Left colon (tissue), 2 donors: ENCODE measurements around the gene TREML1. TPM values are rescaled to one million over a fixed set of nuclear protein-coding genes. Genes with fewer than 3 reads are reported as not detected.
A peak's percentile ranks its signal among the peaks of the same experiment; 100 is the strongest.
"Not testable (repeated sequence)": the region's sequence is repeated elsewhere in the genome, so short reads cannot be mapped to it uniquely, and the experiment has no call there.

Experiments used
- ATAC-seq: fragments of 200-7000 bp; cut with Tn5 transposase; one replicate; pipeline ENCODE4 v1.9.1; 2020; ENCODE audit warnings: mild to moderate bottlenecking, moderate library complexity
- DNase-seq, 2 donors: peaks; one replicate each; pipeline ENCODE4 v3.0.0-alpha.2; 2020
- intact Hi-C, 2 donors: fragments of 100-400 bp; cut with DNase I in 1 of 2; cut with micrococcal nuclease in 1 of 2; formaldehyde crosslinking; loops; one replicate each; pipeline versions ENCODE4 v1.11.2 to v1.14.0; 2022; cut with DNase I, micrococcal nuclease
- long read RNA-seq: library from polyadenylated mRNA; unstranded; transcript quantifications from one replicate; pipeline ENCODE4 v2.0.0, GENCODE V29; 2021
- total RNA-seq, 2 donors: library from RNA; stranded (reverse); fragmentation: NEBNext Ultra II Directional; extraction: Animal tissue kit (Norgen Biotek cat#: 25700); gene quantifications; one replicate each; pipeline ENCODE4 v1.2.1, GENCODE V29; 2021
- donor health status: DM: no; HTN: no; CAD: no.
- donor health status: DM: yes; HTN: yes; CAD: no.

TREML1 gene, protein sequence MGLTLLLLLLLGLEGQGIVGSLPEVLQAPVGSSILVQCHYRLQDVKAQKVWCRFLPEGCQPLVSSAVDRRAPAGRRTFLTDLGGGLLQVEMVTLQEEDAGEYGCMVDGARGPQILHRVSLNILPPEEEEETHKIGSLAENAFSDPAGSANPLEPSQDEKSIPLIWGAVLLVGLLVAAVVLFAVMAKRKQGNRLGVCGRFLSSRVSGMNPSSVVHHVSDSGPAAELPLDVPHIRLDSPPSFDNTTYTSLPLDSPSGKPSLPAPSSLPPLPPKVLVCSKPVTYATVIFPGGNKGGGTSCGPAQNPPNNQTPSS
- total RNA-seq, result not detected
- long read RNA-seq, result 0 reads

DNA sequence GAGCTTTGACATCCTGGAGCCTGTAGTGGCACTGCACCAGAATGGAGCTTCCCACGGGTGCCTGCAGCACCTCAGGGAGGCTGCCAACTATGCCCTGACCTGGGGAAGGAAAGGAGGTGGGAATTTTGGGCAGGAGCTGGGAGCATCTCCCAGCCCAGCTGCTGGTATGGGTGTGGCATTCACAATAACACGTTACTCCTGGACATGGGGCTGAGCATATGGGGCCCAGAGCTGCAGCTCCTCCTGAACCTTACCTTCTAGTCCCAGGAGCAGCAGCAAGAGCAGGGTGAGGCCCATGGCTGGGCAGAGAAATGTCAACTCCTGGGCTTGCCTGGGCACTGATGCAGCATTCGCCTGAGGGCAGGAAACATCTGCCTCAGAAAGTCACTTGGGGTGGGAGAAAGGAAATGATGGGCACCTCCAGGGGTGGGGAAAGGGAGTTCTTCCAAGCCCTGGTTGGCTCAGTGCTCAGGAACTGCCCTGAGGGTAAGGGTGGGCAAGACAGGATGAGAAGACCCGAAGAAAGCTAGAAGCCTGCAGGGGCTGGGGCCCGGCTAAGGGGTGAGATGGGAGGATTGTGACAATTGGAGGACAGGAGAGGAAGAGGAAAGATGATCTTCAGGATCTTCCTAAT, at the start of gene TREML1:
Gene TREML1 (minus strand): TSS at position 356 of the 634 bp plus-strand sequence. CDS start 59 bp downstream, at position 297.
- ATAC-seq, result no peak
- no peak for DNase-seq
- intact Hi-C loops, result no loop called here

DNA sequence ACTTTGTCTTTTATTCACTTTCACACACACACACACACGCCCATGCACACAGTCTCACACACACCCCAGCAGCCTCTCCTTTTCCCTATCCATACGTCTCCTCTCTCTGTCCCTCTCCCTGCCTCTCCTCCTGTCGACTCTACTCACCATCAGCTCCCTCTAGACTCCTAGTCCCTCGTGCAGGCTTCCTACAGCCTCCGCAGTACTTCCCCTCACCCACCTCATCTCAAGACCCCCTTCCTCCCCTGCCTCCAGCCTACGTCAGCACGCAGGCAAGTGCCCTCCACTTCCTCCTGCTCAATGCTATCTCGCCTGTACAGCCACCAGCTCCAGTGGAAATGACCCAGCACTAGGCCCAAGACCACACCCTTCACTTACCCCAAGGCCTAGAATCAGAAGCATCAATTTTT, 47.6 kb upstream of the TREML1 start:
- ATAC-seq, result no peak
- DNase-seq, result no peak
- intact Hi-C loops, result no loop called here

DNA sequence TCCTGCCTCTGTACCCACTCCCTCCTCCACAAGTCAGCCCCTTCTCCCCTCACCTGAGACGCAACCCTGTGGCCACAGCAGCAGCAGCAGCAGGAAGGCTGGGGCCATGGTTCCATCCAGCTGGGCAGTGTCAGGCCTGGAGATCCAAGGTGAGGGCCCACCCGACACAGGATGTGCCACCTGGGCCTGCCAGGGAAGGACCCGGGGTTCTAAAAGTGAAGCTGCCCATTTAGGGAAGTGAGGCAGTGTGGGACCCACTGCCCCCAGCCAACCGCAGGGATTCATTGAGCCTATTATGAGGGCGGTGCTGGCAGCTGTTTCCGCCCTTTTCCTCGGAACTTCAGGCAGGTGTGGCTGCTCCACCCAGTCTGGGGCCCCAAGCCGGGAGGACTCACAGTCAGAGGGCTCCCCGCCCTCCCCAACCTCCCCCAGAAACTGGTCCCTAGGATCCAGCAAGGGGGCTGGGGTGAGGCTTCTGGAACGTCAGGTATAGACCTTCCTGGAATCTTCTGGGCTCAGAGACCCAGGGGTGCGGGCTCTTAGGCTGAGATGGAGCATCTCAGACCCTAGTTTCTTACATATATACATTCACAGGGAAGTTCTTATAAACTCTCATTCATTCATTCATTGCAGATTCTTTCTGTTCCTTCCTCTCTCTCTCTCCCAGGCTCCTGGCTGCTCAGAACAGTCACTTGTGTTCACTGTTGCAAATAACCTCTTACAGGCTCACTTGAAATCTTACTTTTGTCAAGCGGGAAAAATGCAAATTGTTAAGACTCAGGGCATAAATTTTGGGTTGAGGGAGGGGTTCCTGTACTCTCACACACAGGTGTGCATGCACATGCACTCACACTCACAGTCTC, 47.0 kb upstream of the TREML1 start, which contains the start of gene TREML2:
Gene TREML2 (minus strand): TSS at position 249 of the 863 bp plus-strand sequence. CDS start 141 bp downstream, at position 108.
- intact Hi-C loops, result no loop called here
- ATAC-seq (peak; percentile 45), DNase-seq (peak in 1 of 2 donors; percentile 33)

DNA sequence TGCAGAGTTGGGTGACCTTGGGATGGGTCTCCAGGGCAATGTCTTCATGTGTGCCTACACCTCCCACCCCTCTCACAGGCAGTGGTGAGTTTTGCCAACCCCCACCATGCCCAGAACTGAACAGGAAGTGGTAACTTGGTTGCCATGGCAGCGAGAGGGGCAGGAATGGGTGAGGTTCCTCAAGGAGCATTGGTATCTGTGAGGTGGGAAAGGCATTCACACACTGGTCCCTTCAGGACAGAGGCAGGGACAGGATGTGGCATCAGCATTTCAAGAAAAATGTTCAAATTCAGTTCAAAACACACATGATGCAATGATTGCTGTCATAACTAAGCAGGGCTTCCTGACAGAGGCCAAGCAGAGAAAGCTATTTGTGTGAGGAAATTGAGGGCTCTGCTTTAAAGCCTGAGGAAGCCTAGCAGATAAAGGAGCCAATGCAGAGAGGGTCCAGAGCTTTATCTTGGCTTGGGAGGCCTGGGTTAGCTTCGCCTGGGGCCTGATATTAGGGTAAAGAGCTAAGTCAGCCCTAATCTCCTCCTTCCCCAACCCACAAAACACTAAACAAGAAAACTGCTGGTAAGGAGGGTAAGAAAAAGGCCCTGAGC, 46.3 kb upstream of the TREML1 start:
- ATAC-seq, result no peak
- intact Hi-C loops, result no loop called here
- peak in 1 of 2 donors; percentile 32 for DNase-seq

DNA sequence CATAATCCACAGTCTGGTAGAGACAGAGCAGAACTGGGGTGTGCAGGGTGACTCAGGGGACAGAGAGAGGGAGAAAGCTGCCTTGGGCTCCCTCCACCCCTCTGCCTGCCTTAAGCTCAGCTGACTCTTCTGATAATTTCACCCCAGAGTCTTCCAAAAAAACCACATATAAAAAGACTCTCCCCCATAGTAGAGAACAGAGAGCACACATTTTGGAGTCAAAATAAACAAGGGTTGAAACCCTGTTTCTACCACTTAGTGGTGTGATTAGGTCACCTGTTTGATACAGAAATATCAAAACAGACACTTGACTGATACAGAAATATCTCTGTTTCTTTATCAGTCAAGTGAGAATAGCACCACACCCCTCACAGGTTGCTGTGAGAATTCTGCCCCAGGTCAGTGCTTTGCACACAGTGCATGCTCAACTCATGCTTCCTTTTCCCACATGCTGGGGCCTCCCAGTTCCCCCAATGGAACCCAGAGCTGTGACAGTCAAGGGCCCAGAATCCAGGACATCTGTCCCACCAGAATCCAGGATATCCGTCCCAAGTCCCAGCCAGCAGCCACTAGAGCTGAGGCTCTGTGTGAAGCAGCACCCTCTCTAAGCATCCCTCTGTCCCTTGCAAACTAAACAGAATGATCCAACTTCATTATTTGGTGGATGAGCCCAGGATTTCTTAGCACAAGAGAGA, 45.6 kb upstream of the TREML1 start:
- DNase-seq (no peak), ATAC-seq (no peak)
- intact Hi-C loops, result no loop called here

DNA sequence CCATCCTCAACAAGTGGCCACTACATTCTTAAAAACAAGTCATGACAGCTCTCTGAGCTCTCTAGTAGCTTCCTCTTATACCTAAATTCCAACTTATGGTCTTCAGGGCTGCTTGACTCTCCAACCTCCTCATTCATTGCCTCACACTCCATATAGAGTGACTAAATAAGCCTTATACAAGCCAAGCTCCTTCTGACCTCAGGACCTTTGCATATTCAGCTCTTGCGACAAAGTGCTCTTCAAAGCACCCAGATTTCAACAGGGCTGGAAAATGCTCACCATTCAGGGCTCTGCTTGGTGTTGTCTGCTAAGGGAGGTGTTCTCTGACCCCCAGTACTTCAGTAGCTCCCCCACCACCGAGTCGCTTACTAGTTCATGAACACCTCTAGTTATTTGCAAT, 43.1 kb upstream of the TREML1 start:
- ATAC-seq, result no peak
- DNase-seq, result no peak
- intact Hi-C loops, result no loop called here

DNA sequence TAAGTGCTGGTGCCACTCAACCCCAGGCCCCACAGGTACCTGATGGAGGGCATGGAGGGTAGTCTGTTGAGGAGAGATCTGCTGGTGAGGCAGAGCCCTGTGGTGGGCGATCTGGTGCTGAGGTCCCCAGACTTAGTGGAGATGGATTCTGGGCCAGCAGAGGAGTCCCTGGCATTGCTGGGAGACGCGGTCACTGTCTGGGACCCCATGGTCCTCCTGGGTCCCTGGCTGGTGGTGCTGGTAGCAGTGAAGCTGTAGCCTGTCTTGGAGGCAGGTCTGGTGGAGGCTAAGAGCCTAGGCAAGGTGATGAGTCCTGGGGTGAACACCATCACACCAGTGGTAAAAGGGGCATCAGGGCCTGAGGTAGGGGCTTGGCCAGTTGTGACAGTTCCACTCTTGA, 40.2 kb upstream of the TREML1 start:
- ATAC-seq (no peak), DNase-seq (no peak)
- intact Hi-C loops, result no loop called here

DNA sequence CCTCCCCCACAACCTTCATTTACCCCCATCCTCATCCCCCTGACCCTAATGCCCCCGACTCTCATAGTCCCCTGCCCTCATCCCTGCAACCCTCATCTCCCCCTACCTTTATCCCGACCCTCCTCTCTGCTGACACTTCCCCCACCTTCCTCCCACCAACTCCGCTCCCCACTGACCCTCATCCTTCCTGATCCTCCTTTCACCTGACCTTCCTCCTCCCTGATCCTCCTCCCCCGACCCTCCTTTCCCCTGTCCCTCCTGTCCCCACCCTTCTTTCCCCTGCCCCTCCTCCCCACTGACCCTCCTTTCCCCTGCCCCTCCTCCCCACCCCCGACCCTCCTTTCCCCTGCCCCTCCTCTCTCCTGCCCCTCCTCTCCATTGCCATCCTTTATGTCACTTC, 39.7 kb upstream of the TREML1 start:
- DNase-seq (no peak), ATAC-seq (no peak)
- intact Hi-C loops, result no loop called here

DNA sequence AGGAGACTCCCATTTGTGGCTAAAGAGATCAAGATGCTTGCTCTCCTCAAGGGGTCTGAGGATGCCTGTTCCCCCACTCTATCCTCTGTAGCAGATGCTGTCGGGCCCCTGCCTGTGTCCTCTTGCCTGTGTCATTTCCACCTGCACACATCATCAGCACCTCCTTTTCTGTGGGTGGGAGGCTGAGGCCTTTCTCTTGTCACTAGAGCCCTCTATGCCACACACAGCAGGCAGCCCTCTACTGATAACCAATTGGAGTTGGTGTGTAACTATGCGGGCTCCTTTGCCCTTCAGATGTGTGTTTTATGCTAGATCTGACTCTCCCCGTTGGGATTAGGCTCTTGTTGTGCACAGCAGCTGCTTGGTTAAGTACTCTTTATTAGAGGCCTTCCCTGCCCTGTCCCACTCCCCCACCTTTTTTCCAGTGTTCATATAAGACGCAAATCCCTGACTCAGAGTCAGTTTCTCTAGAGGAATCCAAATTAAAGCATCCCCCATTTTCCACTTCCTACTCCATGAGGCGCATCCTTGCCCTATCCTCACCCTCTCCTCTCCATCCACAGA, 39.1 kb upstream of the TREML1 start:
- DNase-seq (no peak), ATAC-seq (no peak)
- intact Hi-C loops, result no loop called here

DNA sequence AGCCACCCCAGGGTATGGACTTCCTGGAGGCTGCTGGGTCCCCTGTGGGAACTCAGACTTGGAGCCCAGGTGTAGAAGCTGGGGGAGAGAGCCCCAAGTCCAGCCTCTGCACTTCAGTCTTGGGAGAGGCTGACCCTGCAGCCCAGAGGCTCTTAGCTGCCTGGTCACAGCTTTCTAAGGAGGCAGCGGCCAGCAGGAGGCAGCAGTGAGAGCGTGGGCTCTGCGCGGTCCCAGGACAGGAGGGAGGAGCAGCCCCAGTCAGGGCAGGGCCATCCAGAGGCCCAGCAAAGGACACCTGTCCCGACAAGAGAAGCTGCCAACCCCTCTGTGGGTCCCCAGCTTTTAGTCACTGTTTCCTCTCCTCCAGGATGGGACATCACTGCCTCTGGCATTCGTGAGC, 37.4 kb upstream of the TREML1 start:
- peak; percentile 46 for ATAC-seq
- intact Hi-C loops, result no loop called here

DNA sequence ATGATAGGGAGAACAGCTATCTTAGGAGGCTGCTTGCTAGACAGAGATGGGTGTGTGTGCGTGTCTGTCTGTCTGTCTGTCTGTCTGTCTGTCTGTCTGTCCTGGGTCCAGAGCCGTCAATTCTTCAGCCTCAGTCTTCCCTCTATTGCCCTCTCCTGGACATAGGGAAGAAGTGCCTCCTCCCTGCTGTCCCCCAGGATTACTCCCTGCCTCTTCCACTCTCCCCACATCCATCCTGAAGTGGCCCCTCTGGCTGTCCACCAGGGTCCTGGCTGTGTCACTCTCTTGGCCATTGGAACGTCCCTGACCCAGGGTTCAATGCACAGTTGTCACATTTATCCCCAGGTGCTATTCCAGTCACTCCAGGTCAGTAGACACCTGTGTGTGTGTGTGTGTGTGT, 36.6 kb upstream of the TREML1 start:
- DNase-seq, result no peak
- ATAC-seq, result no peak
- intact Hi-C loops, result no loop called here

More for the DNA sequence above, 37.4 kb upstream of the TREML1 start:
- DNase-seq, result peak in 1 of 2 donors; percentile 53

DNA sequence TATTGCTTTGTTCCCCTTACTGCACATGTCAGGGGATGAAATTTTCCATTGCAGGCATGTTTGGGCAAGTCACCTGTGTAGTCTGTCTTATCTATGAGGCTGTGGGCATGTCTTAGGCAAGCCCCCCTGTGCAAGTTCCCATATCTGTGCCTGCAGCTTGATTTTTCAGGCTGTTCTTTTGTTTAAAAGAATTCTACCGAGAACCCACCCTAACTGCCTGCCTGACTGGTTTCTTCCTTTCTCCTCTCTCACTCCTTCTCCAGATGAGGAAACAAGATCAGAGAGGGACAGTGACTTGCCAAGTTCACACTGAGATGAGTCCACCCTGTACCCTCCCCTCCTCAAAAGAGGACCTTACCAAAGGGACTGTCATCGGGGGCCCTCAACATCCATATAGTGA, 35.8 kb upstream of the TREML1 start:
- intact Hi-C loops, result no loop called here
- ATAC-seq, result no peak

DNA sequence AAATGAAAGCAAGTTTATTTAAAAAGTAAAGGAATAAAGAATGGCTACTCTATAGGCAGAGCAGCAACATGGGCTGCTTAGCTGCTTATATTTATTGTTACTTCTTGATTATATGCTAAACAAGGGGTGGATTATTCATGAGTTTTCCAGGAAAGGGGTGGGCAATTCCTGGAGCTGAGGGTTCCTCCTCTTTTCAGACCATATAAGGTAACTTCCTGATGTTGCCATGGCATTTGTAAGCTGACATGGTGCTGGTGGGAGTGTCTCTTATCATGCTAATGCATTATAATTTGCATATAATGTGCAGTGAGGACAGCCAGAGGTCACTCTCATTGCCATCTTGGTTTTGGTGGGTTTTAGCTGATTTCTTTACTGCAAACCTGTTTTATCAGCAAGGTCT, 34.9 kb upstream of the TREML1 start:
- DNase-seq, intact Hi-C loops, ATAC-seq: not testable (repeated sequence)

More for the DNA sequence above, 35.8 kb upstream of the TREML1 start:
- DNase-seq, result no peak

DNA sequence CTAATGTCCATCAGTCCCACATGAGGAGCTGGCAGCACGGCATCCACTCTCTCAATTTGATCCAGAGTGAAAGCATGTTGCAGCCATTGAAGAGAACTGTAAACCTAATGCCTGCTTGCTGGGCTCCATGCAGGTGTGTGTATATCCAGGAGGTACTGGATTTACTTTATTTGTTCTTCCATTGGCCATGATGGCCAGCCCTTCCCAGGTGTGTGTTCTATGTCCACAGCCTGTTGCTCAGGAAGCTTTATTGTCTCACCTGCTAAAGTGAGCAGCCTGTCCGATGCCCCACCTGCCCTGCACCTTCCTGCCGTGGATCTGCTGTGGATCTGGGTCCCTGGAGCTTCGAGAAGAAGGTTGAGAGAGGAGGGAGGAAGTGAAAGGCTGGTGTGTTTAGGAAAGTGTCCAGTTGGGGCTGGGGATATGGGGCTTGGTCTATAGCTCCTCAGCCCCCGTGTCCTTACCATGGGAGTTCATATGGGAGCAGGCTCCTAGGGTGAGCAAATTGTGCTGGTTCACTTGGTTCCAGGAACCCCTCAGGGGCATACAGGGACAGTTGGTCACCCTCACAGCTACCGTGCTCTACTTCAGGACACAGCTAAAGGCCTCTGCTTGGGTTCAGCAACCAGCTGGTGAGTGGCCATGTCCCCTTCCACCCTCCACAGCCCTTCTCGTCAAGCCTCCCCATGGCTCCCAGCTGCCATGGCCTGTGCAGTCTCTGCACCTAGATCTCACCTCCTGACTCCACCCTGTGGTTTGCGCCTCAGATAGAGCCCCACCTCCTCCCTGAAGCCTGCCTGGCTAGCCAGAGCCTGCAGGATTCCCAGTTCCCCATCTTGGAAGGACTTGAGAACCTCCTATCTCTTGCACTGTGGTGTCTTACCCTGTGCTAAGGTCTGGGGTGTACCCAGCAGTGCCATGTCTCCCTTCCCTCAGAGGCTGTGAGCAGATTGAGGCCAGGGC, 34.1 kb upstream of the TREML1 start:
- DNase-seq (no peak), ATAC-seq (no peak)
- intact Hi-C loops, result no loop called here

DNA sequence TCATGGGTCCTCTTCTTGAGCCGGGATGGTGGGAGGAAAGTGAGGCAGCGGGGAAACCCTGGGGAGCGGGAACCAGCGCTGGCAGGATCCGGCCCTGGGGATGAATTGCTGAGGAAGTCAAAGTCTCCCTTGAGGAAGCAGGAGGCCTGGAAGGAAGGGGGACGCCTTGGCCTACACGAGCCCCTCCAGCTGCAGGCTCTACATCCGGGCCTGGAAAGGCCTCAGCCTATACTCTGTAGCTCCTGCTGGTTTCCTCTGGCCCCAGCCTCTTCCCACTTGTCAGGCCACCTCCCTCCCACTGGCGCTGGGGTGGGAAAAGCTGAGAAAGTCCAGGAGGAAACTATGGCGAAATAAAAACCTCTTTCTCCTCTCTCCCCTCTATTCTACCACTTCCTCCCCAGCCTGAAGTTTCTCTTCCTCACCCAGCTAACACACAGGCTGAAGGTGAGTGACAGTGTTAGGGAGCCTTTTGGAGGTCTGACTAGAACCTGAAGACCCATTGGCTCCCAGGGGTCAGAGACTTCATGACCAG, 31.9 kb upstream of the TREML1 start:
- intact Hi-C loops, result no loop called here
- DNase-seq (no peak), ATAC-seq (no peak)

DNA sequence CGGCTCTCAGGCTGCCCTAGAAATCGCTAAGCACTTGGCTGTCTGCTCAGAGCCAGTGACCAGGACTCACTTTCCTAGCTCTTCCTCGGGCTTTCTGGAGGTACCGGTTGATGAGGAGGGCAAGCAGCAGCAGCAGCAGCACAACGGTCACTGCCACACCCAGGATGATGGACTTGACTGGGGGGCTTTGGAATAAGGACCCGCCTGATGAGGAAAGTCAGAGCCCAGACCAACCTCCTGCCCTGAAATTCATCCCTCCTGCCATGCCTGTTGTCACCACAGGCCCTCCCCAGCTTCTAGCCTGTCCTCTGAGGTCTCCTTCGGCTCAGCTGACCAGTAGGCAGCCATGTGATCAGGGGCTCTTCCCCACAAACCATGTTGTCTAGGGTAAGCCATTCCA, 30.6 kb upstream of the TREML1 start:
- ATAC-seq, result no peak
- DNase-seq, result no peak
- intact Hi-C loops, result no loop called here
